ENCODE measurements around the gene EMILIN2.

EMILIN2 gene

DNA sequence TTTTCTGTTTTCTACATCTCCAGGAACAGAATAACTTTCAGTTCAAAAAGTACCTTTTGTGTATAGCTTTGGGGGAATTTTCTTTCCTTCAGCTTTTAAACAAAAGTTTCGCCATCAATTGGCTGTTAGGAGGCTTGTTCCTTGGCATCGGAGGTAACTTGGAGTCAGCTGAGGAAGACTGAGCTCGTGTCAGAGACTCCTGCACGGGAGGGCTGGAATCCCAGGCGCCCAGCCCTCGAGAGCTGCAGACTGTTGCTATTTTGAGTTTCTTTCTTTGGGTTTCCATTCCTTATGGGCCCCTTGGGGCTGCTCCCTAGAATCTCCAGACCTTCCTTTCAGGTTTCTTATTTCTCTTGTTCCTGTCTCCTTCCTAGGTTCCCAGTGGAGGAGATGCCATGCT is 8.1 kb downstream of the EMILIN2 start:
- Histone ChIP-seq H3K36me3 (ENCODE audit: control insufficient read depth, low read length) (no peaks in the 10 kb centered on the region), H3F3A (ENCODE audit: control insufficient read depth, insufficient read depth) (no peaks in the 10 kb centered on the region), H3K4me3 (ENCODE audit: low read length) (no peak overlapping the region), H4K20me1 (ENCODE audit: control insufficient read depth, insufficient read depth, low read depth, low read length) (no peaks in the 10 kb centered on the region), H3K4me1 (ENCODE audit: control insufficient read depth, low read length) (no peaks in the 10 kb centered on the region), H3K79me2 (ENCODE audit: control insufficient read depth, low read length) (no peaks in the 10 kb centered on the region), H3K9me3 (ENCODE audit: control insufficient read depth, insufficient read depth, low read length) (no peaks in the 10 kb centered on the region), H3K27ac (ENCODE audit: low read depth, low read length) (no peak overlapping the region), H3K27me3 (ENCODE audit: control insufficient read depth, low read length) (0 out of 2 replicates have a peak, but pooled peaks cover 8% of the 10 kb centered on the region), H3K4me2 (ENCODE audit: low read length) (no peak overlapping the region), H3K9me2 (replicated peaks; ENCODE audit: control insufficient read depth, low read length) (no peaks in the 10 kb centered on the region)
- TF ChIP-seq EZH2phosphoT487 (IDR thresholded peaks at IDR 0.05; ENCODE audit: borderline replicate concordance, low read length): no peak
- TF ChIP-seq, protein P1, sequence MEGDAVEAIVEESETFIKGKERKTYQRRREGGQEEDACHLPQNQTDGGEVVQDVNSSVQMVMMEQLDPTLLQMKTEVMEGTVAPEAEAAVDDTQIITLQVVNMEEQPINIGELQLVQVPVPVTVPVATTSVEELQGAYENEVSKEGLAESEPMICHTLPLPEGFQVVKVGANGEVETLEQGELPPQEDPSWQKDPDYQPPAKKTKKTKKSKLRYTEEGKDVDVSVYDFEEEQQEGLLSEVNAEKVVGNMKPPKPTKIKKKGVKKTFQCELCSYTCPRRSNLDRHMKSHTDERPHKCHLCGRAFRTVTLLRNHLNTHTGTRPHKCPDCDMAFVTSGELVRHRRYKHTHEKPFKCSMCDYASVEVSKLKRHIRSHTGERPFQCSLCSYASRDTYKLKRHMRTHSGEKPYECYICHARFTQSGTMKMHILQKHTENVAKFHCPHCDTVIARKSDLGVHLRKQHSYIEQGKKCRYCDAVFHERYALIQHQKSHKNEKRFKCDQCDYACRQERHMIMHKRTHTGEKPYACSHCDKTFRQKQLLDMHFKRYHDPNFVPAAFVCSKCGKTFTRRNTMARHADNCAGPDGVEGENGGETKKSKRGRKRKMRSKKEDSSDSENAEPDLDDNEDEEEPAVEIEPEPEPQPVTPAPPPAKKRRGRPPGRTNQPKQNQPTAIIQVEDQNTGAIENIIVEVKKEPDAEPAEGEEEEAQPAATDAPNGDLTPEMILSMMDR (IDR thresholded peaks at IDR 0.05; ENCODE audit: low read depth, low read length, poor library complexity, severe bottlenecking): no peak

DNA sequence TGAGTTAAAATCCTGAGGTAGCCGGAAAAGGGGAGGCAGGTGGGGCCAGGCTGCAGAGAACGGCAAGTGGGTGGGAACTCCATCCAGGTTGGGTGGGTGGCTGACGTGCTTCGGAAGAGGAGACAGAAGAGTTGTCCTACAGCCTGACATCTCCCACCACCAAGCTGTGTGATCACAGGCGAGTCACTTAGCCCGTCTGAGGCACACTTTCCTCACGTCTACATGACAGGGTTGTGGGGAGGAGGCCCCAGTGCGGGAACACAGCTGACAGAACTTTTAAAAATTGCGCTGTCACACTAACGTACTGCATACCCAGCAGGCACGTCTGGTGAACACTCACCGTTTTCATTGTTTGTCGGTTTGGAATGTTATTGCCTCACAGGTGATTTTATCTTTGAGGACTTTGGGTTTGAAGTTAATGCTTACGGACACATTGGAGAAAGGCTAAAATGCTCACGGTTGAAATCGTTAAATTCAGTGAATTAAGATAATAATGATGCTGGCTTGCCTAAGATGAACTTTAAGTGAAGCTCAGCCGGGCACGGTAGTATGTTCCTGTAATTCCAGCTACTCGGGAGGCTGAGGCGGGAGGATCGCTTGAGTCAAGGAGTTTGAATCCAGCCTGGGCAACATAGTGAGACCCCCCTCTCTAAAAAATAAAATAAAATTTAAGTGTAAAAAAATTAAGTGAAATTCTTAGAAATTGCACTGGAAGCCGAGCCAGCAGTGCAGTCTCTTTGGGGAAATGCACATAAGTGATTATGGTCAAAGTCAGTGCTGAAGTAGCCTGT is 8.9 kb downstream of the EMILIN2 start:
- TF ChIP-seq, protein P1 (IDR thresholded peaks at IDR 0.05; ENCODE audit: low read depth, low read length, poor library complexity, severe bottlenecking): no peak
- no peak for TF ChIP-seq EZH2phosphoT487 (IDR thresholded peaks at IDR 0.05; ENCODE audit: borderline replicate concordance, low read length)
- H3K9me3 ChIP-seq (ENCODE audit: control insufficient read depth, insufficient read depth, low read length): no peaks in the 10 kb centered on the region
- H3K27ac ChIP-seq (ENCODE audit: low read depth, low read length): no peak overlapping the region
- H3K4me2 ChIP-seq (ENCODE audit: low read length): no peak overlapping the region
- 0 out of 2 replicates have a peak, but pooled peaks cover 8% of the 10 kb centered on the region for H3K27me3 ChIP-seq (ENCODE audit: control insufficient read depth, low read length)
- H3F3A ChIP-seq (ENCODE audit: control insufficient read depth, insufficient read depth): no peaks in the 10 kb centered on the region
- H3K4me1 ChIP-seq (ENCODE audit: control insufficient read depth, low read length): no peaks in the 10 kb centered on the region
- H4K20me1 ChIP-seq (ENCODE audit: control insufficient read depth, insufficient read depth, low read depth, low read length): no peaks in the 10 kb centered on the region
- H3K36me3 ChIP-seq (ENCODE audit: control insufficient read depth, low read length): no peaks in the 10 kb centered on the region
- no peak overlapping the region for H3K4me3 ChIP-seq (ENCODE audit: low read length)
- H3K9me2 ChIP-seq (replicated peaks; ENCODE audit: control insufficient read depth, low read length): no peaks in the 10 kb centered on the region
- no peaks in the 10 kb centered on the region for H3K79me2 ChIP-seq (ENCODE audit: control insufficient read depth, low read length)

DNA sequence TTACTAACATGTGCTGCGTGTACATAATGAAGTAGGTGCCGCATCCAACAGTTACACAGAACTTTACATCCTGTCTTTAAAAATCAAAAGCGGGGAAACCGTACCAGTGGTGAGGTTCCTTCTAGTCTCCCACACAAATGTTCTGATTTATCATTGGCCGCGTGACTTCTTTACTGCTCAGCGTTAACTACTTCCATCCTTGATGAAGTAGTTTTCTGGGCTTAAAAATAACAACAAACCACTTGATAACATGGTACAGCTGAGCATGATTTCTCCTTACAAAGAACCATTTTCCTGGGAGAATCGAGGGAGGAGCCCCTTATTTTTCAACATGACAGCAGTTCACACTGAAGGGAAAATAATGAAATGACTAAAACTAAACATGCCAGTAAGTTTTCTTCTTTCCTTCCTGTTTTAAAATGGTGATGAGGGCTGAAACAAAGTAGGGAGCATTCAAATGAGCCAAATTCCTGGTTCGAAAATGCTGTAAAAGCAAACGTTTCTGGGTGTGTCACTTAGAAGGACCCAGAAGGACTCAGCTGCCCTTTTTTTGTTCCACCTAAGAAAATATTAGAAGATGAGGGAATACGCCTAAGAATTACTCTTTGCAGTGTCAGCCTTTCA is 9.9 kb downstream of the EMILIN2 start:
- no peaks in the 10 kb centered on the region for H3K9me2 ChIP-seq (replicated peaks; ENCODE audit: control insufficient read depth, low read length)
- H4K20me1 ChIP-seq (ENCODE audit: control insufficient read depth, insufficient read depth, low read depth, low read length): no peaks in the 10 kb centered on the region
- no peaks in the 10 kb centered on the region for H3K79me2 ChIP-seq (ENCODE audit: control insufficient read depth, low read length)
- no peaks in the 10 kb centered on the region for H3F3A ChIP-seq (ENCODE audit: control insufficient read depth, insufficient read depth)
- H3K27me3 ChIP-seq (ENCODE audit: control insufficient read depth, low read length): 0 out of 2 replicates have a peak, but pooled peaks cover 8% of the 10 kb centered on the region
- no peak overlapping the region for H3K4me3 ChIP-seq (ENCODE audit: low read length)
- no peaks in the 10 kb centered on the region for H3K9me3 ChIP-seq (ENCODE audit: control insufficient read depth, insufficient read depth, low read length)
- H3K4me2 ChIP-seq (ENCODE audit: low read length): no peak overlapping the region
- H3K4me1 ChIP-seq (ENCODE audit: control insufficient read depth, low read length): no peaks in the 10 kb centered on the region
- TF ChIP-seq, protein P1 (IDR thresholded peaks at IDR 0.05; ENCODE audit: low read depth, low read length, poor library complexity, severe bottlenecking): no peak
- TF ChIP-seq EZH2phosphoT487 (IDR thresholded peaks at IDR 0.05; ENCODE audit: borderline replicate concordance, low read length): no peak
- no peaks in the 10 kb centered on the region for H3K36me3 ChIP-seq (ENCODE audit: control insufficient read depth, low read length)
- H3K27ac ChIP-seq (ENCODE audit: low read depth, low read length): no peak overlapping the region
